PC-3 (cell line): ENCODE results near the gene SP100. TPM values are rescaled to one million over a fixed set of nuclear protein-coding genes. Genes with fewer than 3 reads are reported as not detected.

ENCODE experiments used
- ATAC-seq: fragments of 200-7000 bp; cut with Tn5 transposase; 2 replicates; pipeline ENCODE4 v1.9.1; 2020; ENCODE audit warnings: mild to moderate bottlenecking, moderate library complexity
- BruUV-seq: library from RNA; stranded (reverse); fragments of 400-500 nt; replicated peaks from 2 replicates; lab custom pipeline; 2021; lab: Mats Ljungman, UMichigan
- CTCF ChIA-PET: fragments of 300-600 bp; sonication (Branson Sonifier 250); formaldehyde crosslinking; loops from one replicate; lab custom pipeline; 2022; ENCODE audit warnings: antibody characterized with exemption; lab: Charles Lee
- POLR2A ChIA-PET: fragments of 300-600 bp; sonication (Branson Sonifier 250); formaldehyde crosslinking; loops from one replicate; lab custom pipeline; 2022; ENCODE audit warnings: antibody characterized with exemption; ENCODE audit not compliant: unreplicated experiment; lab: Charles Lee
- DNase-seq: peaks from one replicate; pipeline ENCODE4 v3.0.0-alpha.2; 2015
- H2AFZ ChIP-seq: fragments of 300-600 bp; sonication (generic); 2 replicates; pipeline ENCODE4 v1.6.0; 2016; ENCODE audit warnings: antibody characterized with exemption, low read length
- H3F3A ChIP-seq: fragments of 300-600 bp; sonication (generic); one replicate; pipeline ENCODE4 v1.6.0; 2017; ENCODE audit warnings: antibody characterized with exemption, low read length, control low read depth, mild to moderate bottlenecking; ENCODE audit not compliant: unreplicated experiment
- H3K27ac ChIP-seq: fragments of 300-600 bp; sonication (generic); 2 replicates; pipeline ENCODE4 v1.5.1; 2016; ENCODE audit warnings: mild to moderate bottlenecking, low read length
- H3K27me3 ChIP-seq: fragments of 300-600 bp; sonication (generic); 2 replicates; pipeline ENCODE4 v1.6.1; 2016; ENCODE audit warnings: low read length, mixed read lengths
- H3K36me3 ChIP-seq: fragments of 300-600 bp; sonication (generic); 2 replicates; pipeline ENCODE4 v1.6.1; 2016; ENCODE audit warnings: low read depth, mixed run types, low read length, mixed read lengths
- H3K4me1 ChIP-seq: fragments of 300-600 bp; sonication (generic); 2 replicates; pipeline ENCODE4 v1.5.1; 2016; ENCODE audit warnings: low read length; ENCODE audit not compliant: insufficient read depth
- H3K4me2 ChIP-seq: fragments of 300-600 bp; sonication (generic); 2 replicates; pipeline ENCODE4 v1.6.0; 2016; ENCODE audit warnings: low read length
- H3K4me3 ChIP-seq: fragments of 300-600 bp; sonication (generic); 2 replicates; pipeline ENCODE4 v1.5.1; 2016; ENCODE audit warnings: mild to moderate bottlenecking, low read length, mixed read lengths
- H3K79me2 ChIP-seq: fragments of 300-600 bp; sonication (generic); 2 replicates; pipeline ENCODE4 v1.6.1; 2017; ENCODE audit warnings: low read length, mixed read lengths
- H3K9ac ChIP-seq: fragments of 300-600 bp; sonication (generic); 2 replicates; pipeline ENCODE4 v1.6.0; 2016; ENCODE audit warnings: mild to moderate bottlenecking, low read length
- H3K9me2 ChIP-seq: fragments of 300-600 bp; sonication (generic); replicated peaks from 2 replicates; pipeline ENCODE4 v1.6.1; 2016; ENCODE audit warnings: mixed run types, low read length, mixed read lengths
- H3K9me3 ChIP-seq: fragments of 300-600 bp; sonication (generic); 2 replicates; pipeline ENCODE4 v1.6.1; 2016; ENCODE audit warnings: low read length, mixed read lengths
- H4K20me1 ChIP-seq: fragments of 300-600 bp; sonication (generic); 2 replicates; pipeline ENCODE4 v1.6.1; 2016; ENCODE audit warnings: low read length, mixed read lengths
- CTCF ChIP-seq: fragments of 300-600 bp; sonication (generic); conservative IDR thresholded peaks from 2 replicates; pipeline ENCODE4 v1.5.1; 2017; ENCODE audit warnings: antibody characterized with exemption, low read depth, mild to moderate bottlenecking, low read length
- EZH2 ChIP-seq: fragments of 300-600 bp; sonication (generic); IDR thresholded peaks from one replicate; pipeline ENCODE4 v1.6.1; 2017; ENCODE audit warnings: antibody characterized with exemption, mild to moderate bottlenecking, low read length; ENCODE audit not compliant: unreplicated experiment
- EZH2phosphoT487 ChIP-seq: fragments of 300-600 bp; sonication (generic); IDR thresholded peaks from 2 replicates; pipeline ENCODE4 v1.6.1; 2018; ENCODE audit warnings: mild to moderate bottlenecking, antibody characterized with exemption, low read length, borderline replicate concordance
- intact Hi-C: fragments of 100-400 bp; cut with micrococcal nuclease; formaldehyde crosslinking; loops from 2 replicates; pipeline ENCODE4 v1.9.0; 2023
- total RNA-seq: library from RNA; depleted of rRNA; stranded (reverse); fragments of >200 nt; gene quantifications from 2 replicates; pipeline ENCODE4 v1.2.3, GENCODE V29; 2014

Gene SP100
- total RNA-seq, 1 experiment from 2014 or later = 49.8 TPM

- intact Hi-C loops = no loop called here
- Histone ChIP-seq H3K4me2 (no peak overlapping the region), H3K9me2 (no peaks in the 10 kb centered on the region), H4K20me1 (no peaks in the 10 kb centered on the region), H3K4me1 (no peaks in the 10 kb centered on the region), H3K27me3 (no peaks in the 10 kb centered on the region), H3K79me2 (no peaks in the 10 kb centered on the region), H3F3A (no peaks in the 10 kb centered on the region), H3K9me3 (no peaks in the 10 kb centered on the region), H3K4me3 (no peak overlapping the region), H3K9ac (no peak overlapping the region), H3K36me3 (no peaks in the 10 kb centered on the region), H2AFZ (no peak overlapping the region), H3K27ac (no peak overlapping the region)
- TF ChIP-seq EZH2 (no peak), EZH2phosphoT487 (no peak), CTCF (no peak)
- POLR2A ChIA-PET = no interaction called here
- ATAC-seq = no peak
- no peak for DNase-seq
- CTCF ChIA-PET = no interaction called here
- BruUV-seq = no TSS peak
Measured at GRCh38 chr2:230570987-230571386, 155.0 kb downstream of the SP100 start.

- Histone ChIP-seq H3K4me1 (peaks cover 10% of the 10 kb centered on the region), H3K36me3 (no peaks in the 10 kb centered on the region), H4K20me1 (no peaks in the 10 kb centered on the region), H3F3A (no peaks in the 10 kb centered on the region), H3K9me3 (no peaks in the 10 kb centered on the region), H3K4me3 (no peak overlapping the region), H2AFZ (no peak overlapping the region), H3K79me2 (no peaks in the 10 kb centered on the region), H3K27me3 (no peaks in the 10 kb centered on the region), H3K9ac (no peak overlapping the region), H3K27ac (no peak overlapping the region), H3K9me2 (no peaks in the 10 kb centered on the region), H3K4me2 (no peak overlapping the region)
- no TSS peak for BruUV-seq
- POLR2A ChIA-PET = no interaction called here
- TF ChIP-seq EZH2 (no peak), CTCF (no peak), EZH2phosphoT487 (no peak)
- CTCF ChIA-PET = interaction anchor here (0.6 kb wide), 1 partner anchor 23 kb away, joined by 4 read pairs; no protein-coding TSS in a partner anchor
- intact Hi-C loops = no loop called here
- DNase-seq (no peak), ATAC-seq (no peak)
Measured at GRCh38 chr2:230575642-230576324, 159.8 kb downstream of the SP100 start.

GRCh38 chr2:230577114-230577513 is 161.1 kb downstream of the SP100 start:
- no peak for DNase-seq
- no peaks in the 10 kb centered on the region for H3K27me3 ChIP-seq
- no TSS peak for BruUV-seq
- no peak overlapping the region for H2AFZ ChIP-seq
- H3K4me2 ChIP-seq = no peak overlapping the region
- H4K20me1 ChIP-seq = no peaks in the 10 kb centered on the region
- ChIA-PET CTCF (no interaction called here), POLR2A (no interaction called here)
- no peaks in the 10 kb centered on the region for H3F3A ChIP-seq
- no peak for ATAC-seq
- H3K27ac ChIP-seq = no peak overlapping the region
- H3K4me3 ChIP-seq = no peak overlapping the region
- TF ChIP-seq CTCF (no peak), EZH2 (no peak), EZH2phosphoT487 (no peak)
- no peaks in the 10 kb centered on the region for H3K36me3 ChIP-seq
- intact Hi-C loops = no loop called here
- H3K79me2 ChIP-seq = no peaks in the 10 kb centered on the region
- H3K9me3 ChIP-seq = no peaks in the 10 kb centered on the region
- H3K9me2 ChIP-seq = no peaks in the 10 kb centered on the region
- no peak overlapping the region for H3K9ac ChIP-seq
- H3K4me1 ChIP-seq = peaks cover 10% of the 10 kb centered on the region
